KMS-11 (cell line): ENCODE measurements around the gene ARHGAP44.

Experiments
- H2AFZ ChIP-seq: fragments of 200-600 bp; sonication (generic); 2 replicates; pipeline ENCODE4 v1.6.1; 2016; ENCODE audit warnings: antibody characterized with exemption, mixed run types, low read depth
- H3K27ac ChIP-seq: fragments of 200-600 bp; sonication (generic); 2 replicates; pipeline ENCODE4 v1.6.1; 2016; ENCODE audit warnings: mild to moderate bottlenecking, mixed run types
- H3K27me3 ChIP-seq: fragments of 200-600 bp; sonication (generic); 2 replicates; pipeline ENCODE4 v1.6.1; 2017; ENCODE audit warnings: mild to moderate bottlenecking, low read depth, mixed run types, moderate library complexity; ENCODE audit not compliant: insufficient read depth
- H3K36me3 ChIP-seq: fragments of 200-600 bp; sonication (generic); 2 replicates; pipeline ENCODE4 v1.6.1; 2017; ENCODE audit warnings: mild to moderate bottlenecking, mixed run types; ENCODE audit not compliant: insufficient read depth
- H3K4me1 ChIP-seq: fragments of 200-600 bp; sonication (generic); 2 replicates; pipeline ENCODE4 v1.6.1; 2016; ENCODE audit warnings: mild to moderate bottlenecking, low read depth, mixed run types; ENCODE audit not compliant: poor library complexity, severe bottlenecking
- H3K4me2 ChIP-seq: fragments of 200-600 bp; sonication (generic); 2 replicates; pipeline ENCODE4 v1.7.0; 2016; ENCODE audit warnings: mild to moderate bottlenecking, mixed run types
- H3K4me3 ChIP-seq: fragments of 200-600 bp; sonication (generic); IDR thresholded peaks from 2 replicates; pipeline ENCODE4 v1.6.1; 2017; ENCODE audit warnings: low read depth, low read length, mixed read lengths; ENCODE audit not compliant: insufficient read depth
- H3K79me2 ChIP-seq: fragments of 200-600 bp; sonication (generic); 2 replicates; pipeline ENCODE4 v1.6.1; 2016; ENCODE audit warnings: low read depth, mixed run types; ENCODE audit not compliant: insufficient read depth
- H3K9ac ChIP-seq: fragments of 200-600 bp; sonication (generic); 2 replicates; pipeline ENCODE4 v1.6.1; 2016; ENCODE audit warnings: mild to moderate bottlenecking, mixed run types
- H4K20me1 ChIP-seq: fragments of 200-600 bp; sonication (generic); 2 replicates; pipeline ENCODE4 v1.6.1; 2016; ENCODE audit warnings: mild to moderate bottlenecking, mixed run types; ENCODE audit not compliant: insufficient read depth
- TF ChIP-seq, protein P1 (sequence below): fragments of 200-600 bp; sonication (generic); conservative IDR thresholded peaks from 2 replicates; pipeline ENCODE4 v1.6.1; 2017; ENCODE audit warnings: low read depth, mild to moderate bottlenecking, antibody characterized with exemption, low read length, moderate library complexity, mixed read lengths

The ARHGAP44 gene

GRCh38 chr17:13002761-13003453 lies 213.6 kb downstream of the ARHGAP44 start:
- Histone ChIP-seq H3K27ac (no peak overlapping the region), H2AFZ (no peak overlapping the region), H3K79me2 (no peaks in the 10 kb centered on the region), H4K20me1 (no peaks in the 10 kb centered on the region), H3K4me1 (no peaks in the 10 kb centered on the region), H3K36me3 (no peaks in the 10 kb centered on the region), H3K27me3 (no peaks in the 10 kb centered on the region), H3K9ac (no peak overlapping the region), H3K4me2 (no peak overlapping the region), H3K4me3 (no peak overlapping the region)
- TF ChIP-seq, protein P1, sequence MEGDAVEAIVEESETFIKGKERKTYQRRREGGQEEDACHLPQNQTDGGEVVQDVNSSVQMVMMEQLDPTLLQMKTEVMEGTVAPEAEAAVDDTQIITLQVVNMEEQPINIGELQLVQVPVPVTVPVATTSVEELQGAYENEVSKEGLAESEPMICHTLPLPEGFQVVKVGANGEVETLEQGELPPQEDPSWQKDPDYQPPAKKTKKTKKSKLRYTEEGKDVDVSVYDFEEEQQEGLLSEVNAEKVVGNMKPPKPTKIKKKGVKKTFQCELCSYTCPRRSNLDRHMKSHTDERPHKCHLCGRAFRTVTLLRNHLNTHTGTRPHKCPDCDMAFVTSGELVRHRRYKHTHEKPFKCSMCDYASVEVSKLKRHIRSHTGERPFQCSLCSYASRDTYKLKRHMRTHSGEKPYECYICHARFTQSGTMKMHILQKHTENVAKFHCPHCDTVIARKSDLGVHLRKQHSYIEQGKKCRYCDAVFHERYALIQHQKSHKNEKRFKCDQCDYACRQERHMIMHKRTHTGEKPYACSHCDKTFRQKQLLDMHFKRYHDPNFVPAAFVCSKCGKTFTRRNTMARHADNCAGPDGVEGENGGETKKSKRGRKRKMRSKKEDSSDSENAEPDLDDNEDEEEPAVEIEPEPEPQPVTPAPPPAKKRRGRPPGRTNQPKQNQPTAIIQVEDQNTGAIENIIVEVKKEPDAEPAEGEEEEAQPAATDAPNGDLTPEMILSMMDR, result peak; percentile 69

DNA sequence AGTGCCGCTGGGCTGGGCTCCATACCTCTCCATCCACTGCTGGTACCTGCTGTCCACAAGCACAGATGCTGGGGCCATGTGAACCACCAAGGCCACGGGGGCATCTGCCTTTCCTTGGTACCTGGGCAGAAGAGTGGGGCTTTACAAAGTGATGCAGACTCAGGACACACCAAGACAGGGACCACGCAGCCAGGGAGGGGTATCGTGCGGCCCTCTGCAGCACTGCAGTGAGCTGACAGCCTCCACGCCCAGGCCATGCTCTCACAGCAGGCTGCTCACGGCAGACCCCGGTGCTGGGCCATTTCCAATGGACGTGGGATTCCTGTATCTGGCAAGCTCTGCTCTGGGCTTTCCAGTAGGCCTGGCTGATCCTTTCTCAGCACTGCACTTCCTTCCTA lies 214.2 kb downstream of the ARHGAP44 start:
- H3K4me3 ChIP-seq, result no peak overlapping the region
- H3K27ac ChIP-seq, result no peak overlapping the region
- H3K36me3 ChIP-seq, result no peaks in the 10 kb centered on the region
- H3K9ac ChIP-seq, result no peak overlapping the region
- no peaks in the 10 kb centered on the region for H3K4me1 ChIP-seq
- no peaks in the 10 kb centered on the region for H4K20me1 ChIP-seq
- TF ChIP-seq, protein P1, result no peak
- no peaks in the 10 kb centered on the region for H3K79me2 ChIP-seq
- no peak overlapping the region for H3K4me2 ChIP-seq
- H3K27me3 ChIP-seq, result no peaks in the 10 kb centered on the region
- no peak overlapping the region for H2AFZ ChIP-seq

DNA sequence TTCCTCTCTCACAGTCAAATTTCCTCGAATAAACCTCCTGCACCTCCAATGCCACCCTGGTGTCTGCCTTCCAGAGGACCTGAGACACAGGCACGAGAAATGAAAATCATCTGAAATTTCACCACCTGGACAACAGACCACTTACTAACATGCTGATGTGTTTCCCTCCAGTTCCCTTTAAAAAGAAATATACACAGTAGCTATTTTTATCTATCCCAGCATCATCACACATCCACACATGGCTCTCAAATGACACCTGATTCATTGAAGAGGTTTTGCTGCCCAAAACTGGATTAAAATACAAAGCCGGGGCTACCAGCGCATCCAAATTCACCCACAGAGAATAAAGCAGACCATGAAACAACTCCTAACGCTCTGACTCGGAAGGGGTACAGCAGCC lies 214.6 kb downstream of the ARHGAP44 start:
- Histone ChIP-seq H3K9ac (no peak overlapping the region), H3K4me2 (no peak overlapping the region), H2AFZ (no peak overlapping the region), H4K20me1 (no peaks in the 10 kb centered on the region), H3K27ac (no peak overlapping the region), H3K4me3 (no peak overlapping the region), H3K27me3 (no peaks in the 10 kb centered on the region), H3K4me1 (no peaks in the 10 kb centered on the region), H3K36me3 (no peaks in the 10 kb centered on the region), H3K79me2 (no peaks in the 10 kb centered on the region)
- TF ChIP-seq, protein P1, result no peak

DNA sequence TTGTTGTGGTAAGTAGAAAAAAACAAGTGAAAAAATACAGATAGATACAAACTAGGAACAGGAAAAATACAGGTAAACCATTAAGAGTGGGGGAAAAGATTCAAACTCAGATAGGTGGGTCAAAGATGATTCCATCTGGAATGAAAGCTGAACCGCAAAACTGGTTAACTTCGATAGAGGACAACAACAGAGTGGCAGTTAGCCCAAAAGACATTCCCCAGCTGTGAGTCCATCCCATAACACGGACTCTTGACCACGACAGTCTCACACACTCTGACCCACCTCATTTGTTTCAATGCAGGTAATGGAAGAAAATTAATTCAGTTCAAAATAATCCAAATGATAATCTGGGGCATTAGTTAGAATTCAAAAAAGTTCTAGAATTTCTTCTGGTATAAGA lies 215.0 kb downstream of the ARHGAP44 start:
- TF ChIP-seq, protein P1, result no peak
- Histone ChIP-seq H3K27ac (no peak overlapping the region), H3K79me2 (no peaks in the 10 kb centered on the region), H3K4me3 (no peak overlapping the region), H3K4me2 (no peak overlapping the region), H3K9ac (no peak overlapping the region), H3K4me1 (no peaks in the 10 kb centered on the region), H2AFZ (no peak overlapping the region), H3K36me3 (no peaks in the 10 kb centered on the region), H4K20me1 (no peaks in the 10 kb centered on the region), H3K27me3 (no peaks in the 10 kb centered on the region)
